K562 (cell line): Measurements from ENCODE around the gene ALKBH4. TPM values are rescaled to one million over a fixed set of nuclear protein-coding genes. Genes with fewer than 3 reads are reported as not detected.

Source experiments
- CHD1 ChIP-seq: fragments of 200-600 bp; sonication (generic); IDR thresholded peaks from one replicate; pipeline ENCODE4 v1.6.1; 2012; ENCODE audit warnings: mild to moderate bottlenecking, moderate library complexity, low read length, inconsistent platforms
- HDAC6 ChIP-seq: IDR thresholded peaks from 2 replicates; pipeline ENCODE4 v1.6.1; 2012; ENCODE audit warnings: low read depth, mild to moderate bottlenecking, control low read depth, inconsistent platforms, low read length, moderate library complexity
- HLTF ChIP-seq: fragments of 450-650 bp; IDR thresholded peaks from 2 replicates; pipeline ENCODE4 v1.6.1; 2016
- MCM2 ChIP-seq: fragments of 450-650 bp; IDR thresholded peaks from 2 replicates; pipeline ENCODE4 v1.6.1; 2017; ENCODE audit warnings: low read depth, mild to moderate bottlenecking
- RBFOX2 ChIP-seq: fragments of 200-400 bp; formaldehyde crosslinking; IDR thresholded peaks from 2 replicates; pipeline ENCODE4 v1.6.1; 2017; ENCODE audit warnings: low read depth, mild to moderate bottlenecking, low read length, moderate library complexity
- SNIP1 ChIP-seq: fragments of 450-650 bp; IDR thresholded peaks from 2 replicates; pipeline ENCODE4 v1.7.1; 2017; ENCODE audit warnings: low read depth, mild to moderate bottlenecking
- SPI1 ChIP-seq: IDR thresholded peaks from 2 replicates; pipeline ENCODE4 v1.6.1; 2011; ENCODE audit warnings: low read depth, low read length, control low read depth, borderline replicate concordance
- ZFP36 ChIP-seq: fragments of 150-350 bp; IDR thresholded peaks from 2 replicates; pipeline ENCODE4 v1.6.1; 2018; ENCODE audit warnings: low read length, low read depth; ENCODE audit not compliant: partially characterized antibody
- ZNF717 ChIP-seq: fragments of 250-450 bp; sonication (Bioruptor Pico); IDR thresholded peaks from 2 replicates; pipeline ENCODE4 v1.5.0; 2021
- polyA plus RNA-seq, 8 experiments: library from polyadenylated mRNA; depleted of rRNA in 4 of 8; stranded (reverse) in 5 of 8; unstranded in 3 of 8; fragments of >200 nt; fragmentation: Nextera tagmentation in 2 of 8; fragmentation: Illumina TruSeq in 1 of 8; extraction: Ambion mirVana in 2 of 8; extraction: Trizol in 1 of 8; gene quantifications; 2 replicates each; pipeline versions ENCODE4 v1.2.1 to v1.2.3, GENCODE V29; 2011 to 2014; ENCODE audit warnings: inconsistent platforms in 1 of 8, missing spikeins in 1 of 8
- total RNA-seq, 7 experiments: library from RNA; depleted of rRNA in 6 of 7; stranded (reverse); fragments of >200 nt in 6 of 7; fragmentation: Illumina TruSeq in 2 of 7; extraction: Trizol in 2 of 7; gene quantifications; 2 replicates each; pipeline versions ENCODE4 v1.2.1 to v1.2.3, GENCODE V29; 2011 to 2021; ENCODE audit warnings: low replicate concordance in 1 of 7
- TF ChIP-seq, protein P1 (sequence below): sonication (generic); formaldehyde crosslinking; IDR thresholded peaks from 2 replicates; pipeline ENCODE4 v1.9.0; 2022; ENCODE audit warnings: mild to moderate bottlenecking, missing genetic modification reagents
- TF ChIP-seq, protein P2 (sequence below): IDR thresholded peaks from 2 replicates; pipeline ENCODE4 v1.6.1; 2011; ENCODE audit not compliant: insufficient read length; ENCODE audit errors: extremely low read depth
- TF ChIP-seq, protein P3 (sequence below), 2 experiments: IDR thresholded peaks; 2 replicates each; pipeline ENCODE4 v1.6.1; 2011; ENCODE audit warnings: borderline replicate concordance in 1 of 2, control low read depth in 1 of 2, low read depth in 1 of 2, low read length in 1 of 2, mild to moderate bottlenecking in 1 of 2, mixed read lengths in 1 of 2, moderate library complexity in 1 of 2; ENCODE audit not compliant: insufficient read depth in 1 of 2, insufficient read length in 1 of 2, poor library complexity in 1 of 2, severe bottlenecking in 1 of 2; ENCODE audit errors: extremely low read depth in 1 of 2
- TF ChIP-seq, protein P4 (sequence below): fragments of 450-650 bp; conservative IDR thresholded peaks from 2 replicates; pipeline ENCODE4 v1.6.1; 2016; ENCODE audit warnings: missing genetic modification characterization, low read depth, mild to moderate bottlenecking, missing compliant biosample characterization, moderate library complexity
- TF ChIP-seq, protein P5 (sequence below): fragments of 250-450 bp; sonication (Bioruptor Pico); IDR thresholded peaks from 2 replicates; pipeline ENCODE4 v1.5.0; 2021; ENCODE audit warnings: mild to moderate bottlenecking, moderate library complexity
- TF ChIP-seq, protein P6 (sequence below): fragments of 200-400 bp; formaldehyde crosslinking; IDR thresholded peaks from 2 replicates; pipeline ENCODE4 v1.6.1; 2017; ENCODE audit warnings: mild to moderate bottlenecking, low read depth, low read length, moderate library complexity

ALKBH4 gene
- total and polyA plus RNA-seq, 9 of the 15 experiments (the other 6 are each of a cell fraction or from before 2014, with no cell fraction given): 4.6 to 21.4 (median 11.8) TPM

DNA sequence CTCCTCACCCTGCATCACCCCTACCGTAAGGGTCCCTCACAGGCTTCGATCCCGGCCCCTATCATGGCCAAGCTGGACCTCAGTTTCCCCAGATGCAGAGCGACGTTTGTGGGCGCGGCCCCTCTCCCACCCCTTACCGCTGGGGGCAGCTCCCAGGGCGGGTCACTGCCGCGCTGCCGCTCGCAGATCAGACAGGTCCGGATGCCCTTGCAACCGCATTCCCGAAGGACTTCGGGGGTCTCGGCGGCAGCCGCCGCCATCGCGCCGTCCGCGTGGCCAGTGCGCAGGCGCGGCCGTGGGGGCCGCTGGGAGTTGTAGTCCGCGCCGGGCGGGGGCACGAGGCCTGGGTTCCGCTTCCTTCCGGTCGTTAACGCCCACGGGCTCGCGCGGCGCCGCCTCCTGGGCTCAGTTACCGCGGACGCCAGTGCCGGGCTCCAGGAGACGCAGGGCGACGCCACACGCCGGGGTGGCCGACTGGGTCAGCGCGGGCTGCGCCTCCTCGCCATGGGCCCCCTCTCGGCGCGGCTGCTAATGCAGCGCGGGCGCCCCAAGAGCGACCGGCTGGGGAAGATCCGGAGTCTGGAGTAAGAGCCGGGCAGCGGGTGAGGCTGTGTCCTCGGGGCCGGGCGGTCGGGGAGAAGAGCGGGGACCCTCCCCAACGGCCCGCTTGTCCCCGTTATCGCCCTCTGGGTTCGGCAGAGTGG is at the start of gene ALKBH4, which contains the start of gene LRWD1 (continued):
- TF ChIP-seq ZFP36 (no peak), HLTF (no peak), SNIP1 (no peak), SPI1 (peak; percentile 67; the same call in 1 of the 2 replicates), MCM2 (no peak), HDAC6 (no peak; the same call in 1 of the 2 replicates), RBFOX2 (peak; percentile 95), ZNF717 (CRISPR knock-in tag) (no peak), CHD1 (no peak)
- TF ChIP-seq, protein P1, sequence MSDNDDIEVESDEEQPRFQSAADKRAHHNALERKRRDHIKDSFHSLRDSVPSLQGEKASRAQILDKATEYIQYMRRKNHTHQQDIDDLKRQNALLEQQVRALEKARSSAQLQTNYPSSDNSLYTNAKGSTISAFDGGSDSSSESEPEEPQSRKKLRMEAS (CRISPR knock-in tag): peak; percentile 96
- TF ChIP-seq, protein P2, sequence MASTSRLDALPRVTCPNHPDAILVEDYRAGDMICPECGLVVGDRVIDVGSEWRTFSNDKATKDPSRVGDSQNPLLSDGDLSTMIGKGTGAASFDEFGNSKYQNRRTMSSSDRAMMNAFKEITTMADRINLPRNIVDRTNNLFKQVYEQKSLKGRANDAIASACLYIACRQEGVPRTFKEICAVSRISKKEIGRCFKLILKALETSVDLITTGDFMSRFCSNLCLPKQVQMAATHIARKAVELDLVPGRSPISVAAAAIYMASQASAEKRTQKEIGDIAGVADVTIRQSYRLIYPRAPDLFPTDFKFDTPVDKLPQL: no peak
- TF ChIP-seq, protein P3, sequence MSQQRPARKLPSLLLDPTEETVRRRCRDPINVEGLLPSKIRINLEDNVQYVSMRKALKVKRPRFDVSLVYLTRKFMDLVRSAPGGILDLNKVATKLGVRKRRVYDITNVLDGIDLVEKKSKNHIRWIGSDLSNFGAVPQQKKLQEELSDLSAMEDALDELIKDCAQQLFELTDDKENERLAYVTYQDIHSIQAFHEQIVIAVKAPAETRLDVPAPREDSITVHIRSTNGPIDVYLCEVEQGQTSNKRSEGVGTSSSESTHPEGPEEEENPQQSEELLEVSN (IDR thresholded peaks at IDR 0.05; ENCODE audit: borderline replicate concordance in 1 of 2, extremely low read depth in 1 of 2, insufficient read depth in 1 of 2, insufficient read length in 1 of 2, low read depth in 1 of 2, low read length in 1 of 2, poor library complexity in 1 of 2, severe bottlenecking in 1 of 2): peak; percentile 63 to 86
- TF ChIP-seq, protein P4, sequence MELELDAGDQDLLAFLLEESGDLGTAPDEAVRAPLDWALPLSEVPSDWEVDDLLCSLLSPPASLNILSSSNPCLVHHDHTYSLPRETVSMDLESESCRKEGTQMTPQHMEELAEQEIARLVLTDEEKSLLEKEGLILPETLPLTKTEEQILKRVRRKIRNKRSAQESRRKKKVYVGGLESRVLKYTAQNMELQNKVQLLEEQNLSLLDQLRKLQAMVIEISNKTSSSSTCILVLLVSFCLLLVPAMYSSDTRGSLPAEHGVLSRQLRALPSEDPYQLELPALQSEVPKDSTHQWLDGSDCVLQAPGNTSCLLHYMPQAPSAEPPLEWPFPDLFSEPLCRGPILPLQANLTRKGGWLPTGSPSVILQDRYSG: no peak
- TF ChIP-seq, protein P5, sequence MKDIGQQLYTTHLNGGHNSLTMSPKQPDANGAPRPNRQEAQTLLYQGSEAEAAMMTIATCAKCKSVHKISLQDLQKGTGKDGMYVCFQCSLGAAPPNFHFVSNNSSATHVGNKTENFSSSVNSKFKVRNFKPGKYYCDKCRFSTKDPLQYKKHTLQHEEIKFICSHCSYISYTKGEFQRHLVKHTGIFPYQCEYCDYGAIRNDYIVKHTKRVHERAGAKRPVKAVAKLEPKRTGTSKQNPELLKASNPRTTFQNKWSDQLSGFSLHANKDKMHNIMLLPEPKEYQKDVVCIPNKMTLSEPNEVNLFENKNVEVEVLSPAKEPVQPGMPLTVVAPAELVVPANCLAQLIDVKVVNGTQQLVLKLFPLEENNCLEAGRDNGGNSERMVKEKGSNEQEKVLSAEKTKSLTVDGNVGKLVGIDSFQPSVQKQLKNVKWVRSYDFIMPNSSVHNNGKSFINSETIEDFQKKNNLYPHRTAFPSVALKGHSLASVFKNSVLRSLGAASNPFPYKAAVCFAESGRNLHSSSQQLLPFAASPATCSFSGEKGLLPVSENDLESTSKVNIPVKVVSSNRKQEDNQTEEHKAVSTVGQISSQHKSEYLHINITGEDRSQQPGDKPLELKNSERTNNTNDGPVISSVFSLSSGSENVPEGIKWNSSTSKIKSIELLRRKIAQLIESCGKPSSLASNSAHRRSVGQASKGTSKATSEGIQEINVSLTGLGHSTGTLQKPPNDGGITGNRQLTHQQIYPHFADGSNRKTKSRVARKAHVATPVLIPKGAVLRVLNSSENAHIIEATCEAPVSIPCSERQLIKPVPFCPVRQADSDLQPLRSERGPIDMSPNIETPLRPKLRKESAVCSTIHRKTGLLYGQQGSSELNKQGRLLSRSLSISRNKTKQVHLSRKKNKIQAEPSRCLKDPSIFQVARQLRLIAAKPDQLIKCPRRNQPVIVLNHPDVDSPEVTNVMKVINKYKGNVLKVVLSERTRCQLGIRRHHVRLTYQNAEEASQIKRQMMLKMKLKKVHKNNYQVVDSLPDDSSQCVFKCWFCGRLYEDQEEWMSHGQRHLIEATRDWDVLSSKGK (CRISPR knock-in tag): no peak
- TF ChIP-seq, protein P6, sequence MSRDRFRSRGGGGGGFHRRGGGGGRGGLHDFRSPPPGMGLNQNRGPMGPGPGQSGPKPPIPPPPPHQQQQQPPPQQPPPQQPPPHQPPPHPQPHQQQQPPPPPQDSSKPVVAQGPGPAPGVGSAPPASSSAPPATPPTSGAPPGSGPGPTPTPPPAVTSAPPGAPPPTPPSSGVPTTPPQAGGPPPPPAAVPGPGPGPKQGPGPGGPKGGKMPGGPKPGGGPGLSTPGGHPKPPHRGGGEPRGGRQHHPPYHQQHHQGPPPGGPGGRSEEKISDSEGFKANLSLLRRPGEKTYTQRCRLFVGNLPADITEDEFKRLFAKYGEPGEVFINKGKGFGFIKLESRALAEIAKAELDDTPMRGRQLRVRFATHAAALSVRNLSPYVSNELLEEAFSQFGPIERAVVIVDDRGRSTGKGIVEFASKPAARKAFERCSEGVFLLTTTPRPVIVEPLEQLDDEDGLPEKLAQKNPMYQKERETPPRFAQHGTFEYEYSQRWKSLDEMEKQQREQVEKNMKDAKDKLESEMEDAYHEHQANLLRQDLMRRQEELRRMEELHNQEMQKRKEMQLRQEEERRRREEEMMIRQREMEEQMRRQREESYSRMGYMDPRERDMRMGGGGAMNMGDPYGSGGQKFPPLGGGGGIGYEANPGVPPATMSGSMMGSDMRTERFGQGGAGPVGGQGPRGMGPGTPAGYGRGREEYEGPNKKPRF: no peak
